Osteocyte (in vitro differentiated cells): ENCODE data around the gene CTNNBL1. TPM values are rescaled to one million over a fixed set of nuclear protein-coding genes. Genes with fewer than 3 reads are reported as not detected.

Source experiments
- DNase-seq: peaks from one replicate; pipeline ENCODE4 v3.0.0; 2021; ENCODE audit warnings: mixed read lengths; ENCODE audit not compliant: unreplicated experiment; ENCODE audit errors: extremely low spot score
- H3K27ac Mint-ChIP-seq: one replicate; pipeline ENCODE4 v1.8.0; 2021; ENCODE audit warnings: mild to moderate bottlenecking, mixed read lengths; ENCODE audit not compliant: unreplicated experiment
- H3K27me3 Mint-ChIP-seq: one replicate; pipeline ENCODE4 v1.8.0; 2021; ENCODE audit warnings: mixed read lengths; ENCODE audit not compliant: unreplicated experiment
- H3K36me3 Mint-ChIP-seq: one replicate; pipeline ENCODE4 v1.8.0; 2021; ENCODE audit warnings: mixed read lengths; ENCODE audit not compliant: unreplicated experiment
- H3K4me1 Mint-ChIP-seq: one replicate; pipeline ENCODE4 v1.8.0; 2021; ENCODE audit warnings: mixed read lengths; ENCODE audit not compliant: unreplicated experiment
- H3K4me3 Mint-ChIP-seq: one replicate; pipeline ENCODE4 v1.8.0; 2021; ENCODE audit warnings: mild to moderate bottlenecking, moderate library complexity, mixed read lengths; ENCODE audit not compliant: unreplicated experiment
- H3K9me3 Mint-ChIP-seq: one replicate; pipeline ENCODE4 v1.8.0; 2021; ENCODE audit warnings: mixed read lengths; ENCODE audit not compliant: unreplicated experiment
- CTCF ChIP-seq: fragments of 200-600 bp; sonication (generic); IDR thresholded peaks from 2 replicates; pipeline ENCODE4 v1.5.0; 2021; ENCODE audit warnings: antibody characterized with exemption, mild to moderate bottlenecking, moderate library complexity
- total RNA-seq: library from RNA; stranded (reverse); gene quantifications from 2 replicates; pipeline ENCODE4 v1.2.1, GENCODE V29; 2021

The CTNNBL1 gene
- total RNA-seq, 1 donor from 2014 or later: 43.4 TPM

GRCh38 chr20:37796733-37797132, 102.9 kb downstream of the CTNNBL1 start:
- Mint-ChIP-seq H3K36me3 (peaks cover 33% of the 10 kb centered on the region), H3K27ac (no peak overlapping the region), H3K27me3 (no peaks in the 10 kb centered on the region), H3K4me1 (peaks cover 6% of the 10 kb centered on the region), H3K4me3 (no peak overlapping the region), H3K9me3 (peaks cover 7% of the 10 kb centered on the region)
- DNase-seq: no peak
- no peak for TF ChIP-seq CTCF

GRCh38 chr20:37797669-37798175, 103.9 kb downstream of the CTNNBL1 start:
- no peaks in the 10 kb centered on the region for H3K9me3 Mint-ChIP-seq
- H3K27me3 Mint-ChIP-seq: no peaks in the 10 kb centered on the region
- DNase-seq: no peak
- peaks cover 6% of the 10 kb centered on the region for H3K4me1 Mint-ChIP-seq
- no peak for TF ChIP-seq CTCF
- H3K4me3 Mint-ChIP-seq: no peak overlapping the region
- H3K36me3 Mint-ChIP-seq: peaks cover 25% of the 10 kb centered on the region
- H3K27ac Mint-ChIP-seq: no peak overlapping the region

- no peak for DNase-seq
- no peaks in the 10 kb centered on the region for H3K9me3 Mint-ChIP-seq
- peaks cover 23% of the 10 kb centered on the region for H3K36me3 Mint-ChIP-seq
- H3K27ac Mint-ChIP-seq: no peak overlapping the region
- H3K4me3 Mint-ChIP-seq: no peak overlapping the region
- H3K4me1 Mint-ChIP-seq: peaks cover 6% of the 10 kb centered on the region
- H3K27me3 Mint-ChIP-seq: no peaks in the 10 kb centered on the region
- TF ChIP-seq CTCF: no peak
Observed at GRCh38 chr20:37798312-37798711, 104.5 kb downstream of the CTNNBL1 start.

GRCh38 chr20:37800618-37801017, 106.8 kb downstream of the CTNNBL1 start:
- Mint-ChIP-seq H3K4me3 (no peak overlapping the region), H3K4me1 (peaks cover 10% of the 10 kb centered on the region), H3K27ac (no peak overlapping the region), H3K27me3 (no peaks in the 10 kb centered on the region), H3K36me3 (peaks cover 30% of the 10 kb centered on the region), H3K9me3 (no peaks in the 10 kb centered on the region)
- no peak for TF ChIP-seq CTCF
- DNase-seq: no peak

GRCh38 chr20:37801921-37802320, 108.1 kb downstream of the CTNNBL1 start:
- Mint-ChIP-seq H3K9me3 (no peaks in the 10 kb centered on the region), H3K4me1 (peaks cover 10% of the 10 kb centered on the region), H3K27me3 (no peaks in the 10 kb centered on the region), H3K4me3 (no peak overlapping the region), H3K36me3 (peaks cover 29% of the 10 kb centered on the region), H3K27ac (no peak overlapping the region)
- TF ChIP-seq CTCF: no peak
- DNase-seq: no peak
